NCI-H187 (cell line): ENCODE measurements around the gene LHFPL5.

Experiments used
- DNase-seq, 2 experiments: peaks; one replicate each; lab custom pipeline; 2025; lab: John Stamatoyannopoulos, UW

LHFPL5 gene

GRCh38 chr6:35794536-35795452, 10.4 kb upstream of the LHFPL5 start:
- DNase-seq = no peak

GRCh38 chr6:35795453-35796071, 9.6 kb upstream of the LHFPL5 start:
- no peak for DNase-seq

- DNase-seq = no peak
These were observed 8.9 kb upstream of the LHFPL5 start for GRCh38 chr6:35796236-35796635.

- no peak for DNase-seq
These were observed 7.2 kb upstream of the LHFPL5 start for GRCh38 chr6:35797837-35798526.

- no peak for DNase-seq
These were observed 6.4 kb upstream of the LHFPL5 start for GRCh38 chr6:35798706-35799105.

GRCh38 chr6:35801148-35801547, 4.0 kb upstream of the LHFPL5 start:
- no peak for DNase-seq

- DNase-seq = peak; percentile 67 to 89
These were observed 3.5 kb downstream of the LHFPL5 start for GRCh38 chr6:35808688-35809087.

GRCh38 chr6:35809809-35810208, 4.7 kb downstream of the LHFPL5 start:
- DNase-seq = no peak

- DNase-seq = no peak
These were observed 6.0 kb downstream of the LHFPL5 start for GRCh38 chr6:35810971-35811698.

- DNase-seq = no peak
These were observed 6.5 kb downstream of the LHFPL5 start for GRCh38 chr6:35811699-35811995.

GRCh38 chr6:35817515-35817914, 12.4 kb downstream of the LHFPL5 start:
- DNase-seq = no peak

GRCh38 chr6:35823601-35824000, 18.4 kb downstream of the LHFPL5 start:
- no peak for DNase-seq

- DNase-seq = no peak
These were observed 19.5 kb downstream of the LHFPL5 start for GRCh38 chr6:35824552-35825192.

GRCh38 chr6:35829306-35829705, 24.2 kb downstream of the LHFPL5 start:
- no peak for DNase-seq

GRCh38 chr6:35831257-35832007, 26.3 kb downstream of the LHFPL5 start:
- no peak for DNase-seq

- no peak for DNase-seq
These were observed 28.4 kb downstream of the LHFPL5 start for GRCh38 chr6:35833536-35833935.

- DNase-seq = no peak
These were observed 33.9 kb downstream of the LHFPL5 start for GRCh38 chr6:35839019-35839418.

- DNase-seq = no peak
These were observed 37.2 kb downstream of the LHFPL5 start for GRCh38 chr6:35842381-35842780.

- no peak for DNase-seq
These were observed 39.1 kb downstream of the LHFPL5 start for GRCh38 chr6:35844290-35844689.

GRCh38 chr6:35850208-35850607, 45.1 kb downstream of the LHFPL5 start:
- DNase-seq = no peak

GRCh38 chr6:35852994-35853393, 47.8 kb downstream of the LHFPL5 start:
- DNase-seq = no peak
